Vagina (tissue), 2 donors: ENCODE data around the gene TMX4. TPM values are rescaled to one million over a fixed set of nuclear protein-coding genes. Genes with fewer than 3 reads are reported as not detected.

ENCODE experiments used
- DNase-seq, 2 donors: peaks; one replicate each; pipeline ENCODE4 v3.0.0-alpha.2; 2017; ENCODE audit errors: extremely low spot score in 2 of 2
- H3K27ac ChIP-seq: fragments of 200-600 bp; sonication (generic); one replicate; pipeline ENCODE4 v1.5.1; 2019
- H3K27me3 ChIP-seq: fragments of 200-600 bp; sonication (generic); one replicate; pipeline ENCODE4 v1.5.1; 2019
- H3K36me3 ChIP-seq, 2 donors: fragments of 200-600 bp; sonication (generic); one replicate each; pipeline ENCODE4 v1.5.1; 2017 to 2019
- H3K4me1 ChIP-seq: fragments of 200-600 bp; sonication (generic); one replicate; pipeline ENCODE4 v1.5.1; 2019
- H3K4me3 ChIP-seq, 2 donors: fragments of 200-600 bp; sonication (generic); 1 replicate in 1 of 2; 2 replicates in 1 of 2; pipeline ENCODE4 v1.5.1; 2016 to 2019
- H3K9me3 ChIP-seq: fragments of 200-600 bp; sonication (generic); one replicate; pipeline ENCODE4 v1.5.1; 2019
- CTCF ChIP-seq, 3 experiments: fragments of 450-650 bp in 2 of 3; fragments of 200-600 bp in 1 of 3; sonication (generic) in 1 of 3; IDR thresholded peaks; one replicate each; pipeline ENCODE4 v1.5.1; 2017 to 2019; ENCODE audit warnings: antibody characterized with exemption in 3 of 3, mild to moderate bottlenecking in 2 of 3, moderate library complexity in 2 of 3
- POLR2A ChIP-seq, 2 donors: fragments of 450-650 bp; IDR thresholded peaks; one replicate each; pipeline ENCODE4 v1.6.1; 2017; ENCODE audit warnings: antibody characterized with exemption in 2 of 2, mild to moderate bottlenecking in 2 of 2, moderate library complexity in 2 of 2
- POLR2AphosphoS5 ChIP-seq, 2 donors: sonication (generic); formaldehyde crosslinking; IDR thresholded peaks; one replicate each; pipeline ENCODE4 v1.9.0; 2017; ENCODE audit warnings: antibody characterized with exemption in 2 of 2, mild to moderate bottlenecking in 2 of 2, low read depth in 1 of 2; ENCODE audit not compliant: insufficient read depth in 1 of 2
- intact Hi-C: fragments of 100-400 bp; cut with DNase I; formaldehyde crosslinking; loops from one replicate; pipeline ENCODE4 v1.15.1; 2023
- total RNA-seq: library from RNA; depleted of rRNA; stranded (reverse); fragments of >200 nt; gene quantifications from one replicate; pipeline ENCODE4 v1.2.3, GENCODE V29; 2016

Gene TMX4
- total RNA-seq, 1 donor from 2014 or later = 33.9 TPM

- no peak for DNase-seq
- no peaks in the 10 kb centered on the region for H3K36me3 ChIP-seq
- no peak overlapping the region for H3K4me3 ChIP-seq
- no peaks in the 10 kb centered on the region for H3K9me3 ChIP-seq
- H3K27ac ChIP-seq = no peak overlapping the region
- intact Hi-C loops = no loop called here
- H3K4me1 ChIP-seq = peaks cover 5% of the 10 kb centered on the region
- TF ChIP-seq POLR2A (IDR thresholded peaks at IDR 0.05) (no peak), POLR2AphosphoS5 (IDR thresholded peaks at IDR 0.05; ENCODE audit: insufficient read depth in 1 of 2, low read depth in 1 of 2) (no peak), CTCF (IDR thresholded peaks at IDR 0.05) (no peak)
- no peaks in the 10 kb centered on the region for H3K27me3 ChIP-seq
Measured at GRCh38 chr20:8005575-8006366, 13.8 kb downstream of the TMX4 start.

GRCh38 chr20:8005033-8005432 is 14.5 kb downstream of the TMX4 start:
- H3K27me3 ChIP-seq = no peaks in the 10 kb centered on the region
- H3K4me3 ChIP-seq = no peak overlapping the region
- DNase-seq = no peak
- H3K27ac ChIP-seq = no peak overlapping the region
- no peak for TF ChIP-seq CTCF (IDR thresholded peaks at IDR 0.05)
- no peak for TF ChIP-seq POLR2AphosphoS5 (IDR thresholded peaks at IDR 0.05; ENCODE audit: insufficient read depth in 1 of 2, low read depth in 1 of 2)
- TF ChIP-seq POLR2A (IDR thresholded peaks at IDR 0.05) = no peak
- H3K4me1 ChIP-seq = no peaks in the 10 kb centered on the region
- no peaks in the 10 kb centered on the region for H3K36me3 ChIP-seq
- intact Hi-C loops = no loop called here
- H3K9me3 ChIP-seq = no peaks in the 10 kb centered on the region

- Histone ChIP-seq H3K27me3 (no peaks in the 10 kb centered on the region), H3K9me3 (no peaks in the 10 kb centered on the region), H3K27ac (no peak overlapping the region), H3K36me3 (peaks cover 0 to 22% of the 10 kb centered on the region in 2 donors), H3K4me3 (no peak overlapping the region), H3K4me1 (no peaks in the 10 kb centered on the region)
- DNase-seq = no peak
- intact Hi-C loops = no loop called here
- no peak for TF ChIP-seq CTCF (IDR thresholded peaks at IDR 0.05)
Measured at GRCh38 chr20:8002056-8002455, 17.5 kb downstream of the TMX4 start.

- H3K36me3 ChIP-seq = peaks cover 0 to 34% of the 10 kb centered on the region in 2 donors
- H3K4me1 ChIP-seq = no peaks in the 10 kb centered on the region
- intact Hi-C loops = no loop called here
- H3K4me3 ChIP-seq = no peak overlapping the region
- H3K27me3 ChIP-seq = no peaks in the 10 kb centered on the region
- TF ChIP-seq POLR2AphosphoS5 (IDR thresholded peaks at IDR 0.05; ENCODE audit: insufficient read depth in 1 of 2, low read depth in 1 of 2) = no peak
- TF ChIP-seq POLR2A (IDR thresholded peaks at IDR 0.05) = no peak
- TF ChIP-seq CTCF (IDR thresholded peaks at IDR 0.05) = no peak
- no peaks in the 10 kb centered on the region for H3K9me3 ChIP-seq
- no peak overlapping the region for H3K27ac ChIP-seq
- DNase-seq = no peak
Measured at GRCh38 chr20:8000796-8001195, 18.8 kb downstream of the TMX4 start.

DNA sequence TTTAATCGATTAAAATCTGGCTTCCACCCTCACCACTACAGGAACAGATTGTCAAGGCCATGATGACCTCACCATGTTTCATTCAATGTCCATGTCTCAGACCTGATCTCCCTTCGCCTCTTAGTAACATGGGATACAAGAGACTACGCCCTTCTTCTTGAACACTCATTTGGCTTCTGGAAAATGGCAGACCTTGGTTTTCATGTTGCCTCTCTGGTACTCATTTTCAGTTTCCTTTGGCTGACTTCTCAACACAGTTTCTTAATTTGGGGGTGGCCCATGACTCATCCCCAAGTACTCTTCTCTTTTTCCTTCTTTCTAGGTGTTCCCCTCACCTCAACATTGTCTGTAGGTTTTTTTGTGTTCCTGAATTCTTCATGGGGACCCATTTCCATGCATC is 22.7 kb downstream of the TMX4 start:
- no peaks in the 10 kb centered on the region for H3K4me1 ChIP-seq
- H3K36me3 ChIP-seq = peaks cover 0 to 62% of the 10 kb centered on the region in 2 donors
- no peak overlapping the region for H3K4me3 ChIP-seq
- H3K27me3 ChIP-seq = no peaks in the 10 kb centered on the region
- H3K27ac ChIP-seq = no peak overlapping the region
- TF ChIP-seq CTCF (IDR thresholded peaks at IDR 0.05) = no peak
- TF ChIP-seq POLR2AphosphoS5 (IDR thresholded peaks at IDR 0.05; ENCODE audit: insufficient read depth in 1 of 2, low read depth in 1 of 2) = no peak
- TF ChIP-seq POLR2A (IDR thresholded peaks at IDR 0.05) = no peak
- no peak for DNase-seq
- peaks cover 3% of the 10 kb centered on the region for H3K9me3 ChIP-seq
- intact Hi-C loops = no loop called here
